Measurements from ENCODE around the gene NEXMIF.

DNA sequence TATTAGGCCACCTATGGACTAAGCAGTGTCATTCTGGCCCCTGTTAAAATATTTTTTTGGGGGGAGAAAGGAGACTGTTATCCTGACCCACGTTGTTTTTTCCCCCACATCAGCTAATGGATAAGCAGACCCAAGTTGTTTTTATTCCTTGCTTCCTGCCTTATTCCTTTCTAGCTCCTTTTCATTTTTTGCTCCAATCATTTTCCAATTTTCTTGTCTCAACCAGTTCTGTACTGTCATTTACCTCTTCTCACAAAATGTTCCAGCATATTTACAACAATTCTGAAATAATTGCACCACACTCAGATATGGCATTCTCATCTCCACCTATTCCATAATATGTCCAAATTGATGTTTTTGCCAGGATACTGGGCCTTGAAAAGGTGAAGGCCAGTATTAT, 150.3 kb downstream of the NEXMIF start:
- no peak for TF ChIP-seq EZH2phosphoT487 (IDR thresholded peaks at IDR 0.05; ENCODE audit: borderline replicate concordance, low read depth, low read length)
- TF ChIP-seq, protein P1, sequence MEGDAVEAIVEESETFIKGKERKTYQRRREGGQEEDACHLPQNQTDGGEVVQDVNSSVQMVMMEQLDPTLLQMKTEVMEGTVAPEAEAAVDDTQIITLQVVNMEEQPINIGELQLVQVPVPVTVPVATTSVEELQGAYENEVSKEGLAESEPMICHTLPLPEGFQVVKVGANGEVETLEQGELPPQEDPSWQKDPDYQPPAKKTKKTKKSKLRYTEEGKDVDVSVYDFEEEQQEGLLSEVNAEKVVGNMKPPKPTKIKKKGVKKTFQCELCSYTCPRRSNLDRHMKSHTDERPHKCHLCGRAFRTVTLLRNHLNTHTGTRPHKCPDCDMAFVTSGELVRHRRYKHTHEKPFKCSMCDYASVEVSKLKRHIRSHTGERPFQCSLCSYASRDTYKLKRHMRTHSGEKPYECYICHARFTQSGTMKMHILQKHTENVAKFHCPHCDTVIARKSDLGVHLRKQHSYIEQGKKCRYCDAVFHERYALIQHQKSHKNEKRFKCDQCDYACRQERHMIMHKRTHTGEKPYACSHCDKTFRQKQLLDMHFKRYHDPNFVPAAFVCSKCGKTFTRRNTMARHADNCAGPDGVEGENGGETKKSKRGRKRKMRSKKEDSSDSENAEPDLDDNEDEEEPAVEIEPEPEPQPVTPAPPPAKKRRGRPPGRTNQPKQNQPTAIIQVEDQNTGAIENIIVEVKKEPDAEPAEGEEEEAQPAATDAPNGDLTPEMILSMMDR (conservative IDR thresholded peaks at IDR 0.05; ENCODE audit: low read length) = no peak
